NCI-H146 treated with DMSO at 0.1 percent for 48 hours (cell line): ENCODE results near the gene PREX1.
A peak's percentile ranks its signal among the peaks of the same experiment; 100 is the strongest.

Experiments
- DNase-seq: peaks from one replicate; lab custom pipeline; 2025; ENCODE audit not compliant: unreplicated experiment; lab: John Stamatoyannopoulos, UW

PREX1 gene

DNA sequence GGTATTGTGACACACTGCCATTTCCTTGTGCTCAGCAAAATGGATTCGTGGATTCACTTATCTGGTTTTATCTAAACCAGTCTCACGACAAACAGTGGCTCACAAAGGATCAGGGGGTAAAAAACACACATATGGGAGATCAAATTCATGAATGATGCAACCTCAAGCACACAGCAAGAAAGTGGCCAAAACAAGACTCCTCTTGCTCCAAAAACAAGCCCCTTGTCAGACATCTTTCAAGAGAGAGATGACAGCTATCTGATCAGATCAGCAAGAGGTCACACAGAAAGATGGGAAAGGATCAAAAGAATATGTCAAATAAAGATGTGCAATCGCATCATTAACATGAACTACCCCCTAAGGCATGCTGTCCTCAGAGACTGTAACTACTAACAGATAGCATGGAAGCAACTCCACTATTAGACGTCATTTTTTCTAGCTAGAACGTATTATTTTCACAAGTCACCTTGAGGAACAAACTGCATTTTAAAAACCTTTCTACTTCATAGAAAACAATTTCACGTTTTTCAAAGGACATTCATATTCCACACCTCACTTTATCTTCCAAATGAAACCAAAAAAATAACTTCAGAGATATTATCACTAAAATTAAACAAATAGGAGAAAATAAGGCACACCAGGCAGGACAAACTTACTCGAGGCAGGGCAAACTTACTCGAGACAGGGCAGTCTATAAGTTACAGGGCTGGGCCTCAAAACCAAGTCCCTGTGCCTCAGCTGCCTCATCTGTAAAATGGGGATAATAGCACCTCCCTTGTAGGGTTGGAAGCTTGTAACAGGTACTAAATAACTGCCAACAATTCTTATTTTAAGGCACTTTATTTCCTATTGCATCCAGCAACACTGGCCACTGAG, 122.3 kb downstream of the PREX1 start:
- DNase-seq = peak; percentile 10

DNA sequence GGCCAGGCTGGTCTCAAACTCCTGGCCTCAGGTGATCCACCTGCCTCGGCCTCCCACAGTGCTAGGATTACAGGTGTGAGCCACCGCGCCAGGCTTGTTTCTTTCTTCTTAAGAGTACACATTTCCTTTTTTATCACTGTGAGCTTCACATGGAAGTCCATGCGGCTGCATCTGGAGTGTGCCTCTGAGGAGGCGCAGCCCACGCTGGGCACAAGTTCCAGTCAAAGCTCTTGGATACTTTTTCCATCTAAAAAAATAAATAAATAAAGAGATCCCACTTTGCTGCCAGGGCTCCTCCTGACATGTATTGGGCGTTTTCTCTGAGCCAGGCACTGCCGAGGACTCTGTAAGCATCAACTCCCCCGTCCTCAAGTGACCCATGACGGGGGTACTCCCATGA, 123.0 kb downstream of the PREX1 start:
- no peak for DNase-seq

DNA sequence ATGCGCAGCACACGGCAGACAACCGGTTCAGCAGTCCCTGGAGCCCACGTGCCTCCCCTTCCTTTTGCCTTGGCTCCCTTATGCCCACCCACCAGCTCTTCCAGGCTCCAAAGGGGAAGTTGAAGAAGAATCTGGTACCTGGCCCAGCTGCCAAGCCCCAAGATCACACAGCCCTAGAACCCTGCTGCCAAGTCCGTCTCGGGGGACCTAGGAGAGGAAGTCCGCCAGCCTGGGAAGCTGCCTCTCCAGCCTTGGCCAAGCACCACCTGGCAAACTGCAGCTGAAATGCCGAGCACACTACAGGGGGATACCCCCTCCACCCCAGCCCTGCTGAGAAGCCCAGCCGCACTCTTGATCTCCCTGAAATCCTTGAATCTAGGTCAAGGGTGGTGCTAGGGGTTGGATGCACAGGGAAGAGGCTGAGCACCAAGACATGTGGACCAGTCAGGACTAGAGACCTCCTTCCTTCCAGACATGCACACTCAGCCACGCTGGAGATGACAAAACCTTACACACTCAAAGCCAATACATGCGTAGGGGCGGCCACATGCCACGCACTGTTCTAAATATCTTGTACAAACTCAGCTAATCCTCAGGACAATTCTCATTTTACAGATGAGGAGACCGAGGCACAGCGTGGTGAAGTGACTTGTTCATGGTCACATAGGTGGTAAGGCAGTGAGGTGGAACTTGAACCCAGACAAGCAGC, 124.1 kb downstream of the PREX1 start:
- DNase-seq = no peak

DNA sequence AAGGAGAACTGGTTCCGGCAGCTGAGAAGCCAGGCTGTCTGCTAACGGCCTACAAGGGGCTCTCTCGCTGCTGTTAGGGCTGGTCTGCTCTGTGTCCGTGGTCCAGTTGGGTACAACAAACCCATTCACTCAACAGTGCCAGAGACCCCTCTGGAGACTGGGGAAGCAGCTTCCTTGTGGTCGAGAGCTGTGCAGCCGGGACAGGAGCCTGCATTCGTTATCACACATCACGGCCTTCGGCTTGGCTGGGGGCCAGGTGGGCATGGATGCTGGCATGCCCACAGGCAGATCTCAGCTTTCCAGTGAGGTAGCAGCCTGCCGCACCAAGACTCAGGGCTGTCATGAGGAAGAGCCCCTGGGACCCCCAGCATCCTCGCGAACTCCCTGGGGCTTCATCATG, 124.7 kb downstream of the PREX1 start:
- no peak for DNase-seq

DNA sequence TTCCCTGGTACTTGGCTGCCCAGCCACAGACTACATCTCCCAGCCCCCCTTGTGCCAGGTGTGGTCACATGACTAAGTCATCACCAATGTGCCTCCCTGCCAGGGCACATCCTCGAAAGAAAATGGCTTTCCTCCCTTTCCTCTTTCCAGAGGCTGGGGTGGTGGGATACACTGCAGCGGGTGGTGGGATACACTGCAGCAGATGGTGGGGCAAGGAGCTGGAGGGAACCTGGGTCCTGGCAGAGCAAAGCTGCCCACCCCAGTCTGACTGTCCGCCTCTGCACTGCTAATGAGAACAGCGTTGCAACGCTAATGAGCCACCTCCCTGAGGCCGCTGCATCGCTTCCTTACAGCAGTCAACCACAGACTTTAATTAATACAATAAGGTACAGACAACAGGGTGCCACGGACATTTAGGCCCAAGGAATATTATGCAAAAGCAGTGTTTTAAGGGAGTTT, 125.3 kb downstream of the PREX1 start:
- DNase-seq = no peak

DNA sequence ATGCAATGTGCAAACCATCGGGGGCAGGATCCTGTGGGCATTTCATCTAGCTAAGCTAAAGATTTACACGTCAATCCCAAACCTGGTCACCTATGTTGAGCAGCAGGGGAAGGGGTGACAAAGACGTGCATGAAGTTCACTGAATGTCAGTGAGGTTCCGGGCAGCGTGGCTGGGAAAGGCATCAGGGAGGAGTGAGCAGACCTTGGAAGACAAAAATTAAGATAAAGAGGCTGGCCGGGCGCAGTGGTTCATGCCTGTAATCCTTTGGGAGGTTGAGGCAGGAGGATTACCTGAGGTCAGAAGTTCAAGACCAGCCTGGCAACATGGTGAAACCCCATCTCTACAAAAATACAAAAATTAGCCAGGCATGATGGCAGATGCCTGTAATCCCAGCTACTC, 126.1 kb downstream of the PREX1 start:
- DNase-seq = no peak

DNA sequence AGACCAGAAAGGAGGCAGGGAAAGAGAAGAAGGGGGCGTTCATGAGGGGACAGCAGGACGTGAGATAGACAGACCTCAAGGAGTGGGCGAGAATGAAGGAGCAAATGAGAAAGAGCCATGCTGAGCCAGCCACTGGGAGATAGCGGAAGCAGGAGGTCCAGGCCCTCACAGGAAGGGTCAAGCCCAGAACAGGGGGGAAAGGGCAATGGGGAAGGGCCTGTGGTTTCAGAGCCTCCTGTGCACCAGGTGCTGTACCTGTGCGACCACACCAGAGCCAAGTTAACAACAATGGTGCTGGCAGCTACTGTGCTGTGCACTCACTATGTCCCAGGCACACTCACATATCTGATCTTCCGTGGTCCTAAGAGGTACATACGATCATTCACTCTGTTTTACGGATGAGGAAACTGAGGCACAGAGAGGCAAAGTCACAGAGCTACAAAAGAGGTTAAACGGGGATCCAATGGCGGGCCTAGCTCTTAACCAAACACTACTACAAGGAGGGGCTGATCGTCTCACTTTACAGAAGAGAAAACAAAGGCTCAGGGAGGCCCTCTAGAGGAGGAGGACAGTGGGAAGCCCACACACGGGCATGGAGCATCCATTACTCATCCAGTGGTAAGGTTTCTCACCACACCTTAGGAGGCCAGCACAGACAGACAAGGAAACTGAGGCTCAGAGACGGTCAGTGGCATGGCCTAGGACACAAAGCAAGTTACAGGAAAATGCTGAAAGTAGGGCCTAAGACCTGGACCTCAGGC, 129.1 kb downstream of the PREX1 start:
- no peak for DNase-seq

DNA sequence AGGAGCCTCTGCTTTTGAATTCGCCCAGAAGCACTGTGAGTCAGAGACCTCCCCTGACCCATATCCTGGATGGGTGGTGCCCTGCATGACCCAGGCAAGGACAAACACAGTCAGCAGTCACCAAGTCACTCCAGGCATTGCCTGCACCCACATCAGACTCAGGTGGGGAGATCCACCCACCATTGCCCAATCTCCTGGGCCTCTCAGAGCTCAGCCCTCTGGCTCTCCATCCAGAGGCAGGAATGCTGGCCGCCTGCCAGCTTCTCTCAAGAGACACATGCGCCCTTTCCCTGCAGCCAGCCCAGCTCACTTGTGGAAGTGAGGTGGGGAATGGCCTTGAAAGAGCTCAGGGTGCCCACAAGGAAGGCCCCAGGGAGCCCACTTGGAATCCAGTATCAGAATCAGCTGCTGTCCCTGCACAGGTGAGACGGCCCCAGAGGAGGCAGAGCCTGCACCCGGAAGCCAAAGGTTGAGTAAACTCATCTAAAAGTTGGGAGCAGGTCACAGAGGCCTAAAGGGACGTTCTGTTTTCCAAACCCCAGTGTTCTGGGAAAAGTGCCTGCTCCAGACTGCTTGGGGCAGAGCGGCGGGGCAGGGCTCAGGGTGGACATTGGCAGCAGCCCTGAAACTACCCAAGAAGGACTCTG, 129.8 kb downstream of the PREX1 start:
- no peak for DNase-seq

DNA sequence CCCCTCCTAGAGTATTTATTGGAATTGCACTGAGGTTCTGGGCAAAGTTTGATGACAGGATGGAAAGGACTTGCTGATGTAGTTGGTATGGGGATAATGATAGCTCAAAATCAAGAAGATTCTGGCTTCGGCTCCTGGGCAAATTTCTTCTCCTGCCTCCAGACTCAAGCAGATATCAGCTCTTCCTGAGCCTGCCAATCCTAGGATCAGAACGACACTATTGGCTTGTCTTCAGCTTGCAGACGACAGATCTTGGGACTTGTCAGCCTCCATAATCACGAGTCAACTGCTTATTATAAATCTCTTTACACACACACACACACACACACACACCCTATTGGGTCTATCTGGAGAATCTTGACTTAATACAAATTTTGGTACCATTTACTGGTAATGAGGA, 131.1 kb downstream of the PREX1 start:
- no peak for DNase-seq

DNA sequence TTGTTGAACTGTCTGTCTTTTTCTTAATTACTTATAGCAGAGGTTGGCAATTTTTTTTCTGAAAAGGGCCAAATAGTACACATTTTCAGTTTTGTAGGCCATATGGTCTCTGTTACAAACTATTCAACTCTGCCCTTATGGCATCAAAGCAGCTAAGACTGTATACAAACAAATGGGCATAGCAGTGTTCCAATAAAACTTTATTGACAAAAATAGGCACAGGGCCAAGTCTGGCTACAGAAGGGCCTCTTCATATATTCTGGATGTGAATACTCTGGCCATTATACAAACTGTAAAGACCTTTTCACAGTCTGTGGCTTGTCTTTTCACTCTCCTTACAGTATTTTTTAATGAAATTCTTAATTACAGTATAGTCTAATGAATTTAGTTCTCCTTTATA, 132.1 kb downstream of the PREX1 start:
- no peak for DNase-seq

DNA sequence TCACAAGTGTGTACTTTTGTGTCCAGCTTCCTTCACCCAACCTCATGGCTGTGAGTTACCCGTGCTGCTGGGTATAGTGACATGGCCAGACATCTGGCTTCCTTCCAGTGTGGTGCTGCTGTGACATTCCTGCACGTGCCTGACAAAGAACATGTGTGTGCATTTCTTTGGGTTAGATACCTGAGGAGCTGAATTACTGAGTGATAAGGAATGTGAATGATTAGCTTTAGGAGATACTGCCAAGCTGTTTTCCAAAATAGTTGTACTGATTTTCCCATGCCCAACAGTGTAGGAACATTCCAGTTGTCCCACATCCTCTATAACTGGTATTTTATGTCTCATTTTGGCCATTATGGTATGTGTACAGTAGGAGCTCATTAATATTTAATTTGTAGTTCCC, 132.5 kb downstream of the PREX1 start:
- no peak for DNase-seq

DNA sequence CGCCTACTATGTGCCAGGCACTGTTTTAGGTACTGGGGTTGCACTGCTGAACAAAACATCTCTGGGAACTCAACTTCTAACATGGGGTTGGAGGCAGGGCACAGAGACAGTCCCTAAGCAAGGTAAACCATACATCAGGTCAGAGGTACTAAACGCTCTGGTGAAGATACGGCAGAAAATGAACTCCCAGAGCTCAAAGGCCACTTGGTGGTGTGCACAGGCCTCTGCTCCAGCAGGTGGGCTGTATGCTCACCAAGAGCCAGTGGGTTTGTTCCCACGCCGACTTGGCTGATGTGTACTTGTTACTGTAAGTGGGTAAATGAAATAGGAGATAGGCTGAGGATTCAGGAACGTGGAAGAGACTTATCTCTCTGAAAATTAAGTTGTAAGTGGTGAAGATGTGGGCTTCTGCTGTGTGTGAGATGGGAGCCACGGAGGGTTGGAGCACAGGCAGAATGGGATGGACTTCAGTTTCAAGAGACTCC, 133.4 kb downstream of the PREX1 start:
- no peak for DNase-seq

DNA sequence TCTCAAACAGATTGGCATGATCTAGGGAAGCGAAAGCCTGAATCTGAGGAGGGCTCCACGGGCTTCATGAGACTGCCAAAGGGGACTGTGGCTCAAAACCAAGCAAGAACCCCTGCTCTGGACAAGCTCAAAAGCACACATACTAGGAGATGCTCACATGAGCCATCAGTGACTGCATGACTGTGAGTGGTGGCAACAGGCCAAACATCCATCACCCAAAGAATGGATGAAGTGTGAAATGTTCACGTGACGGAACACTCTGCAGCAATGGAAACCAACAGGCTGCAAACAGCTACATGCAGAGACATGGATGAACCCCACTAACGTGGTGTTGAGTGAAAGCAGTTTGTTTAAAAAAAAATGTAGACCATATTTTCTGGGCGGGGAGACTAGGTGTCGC, 136.3 kb downstream of the PREX1 start:
- DNase-seq = no peak

DNA sequence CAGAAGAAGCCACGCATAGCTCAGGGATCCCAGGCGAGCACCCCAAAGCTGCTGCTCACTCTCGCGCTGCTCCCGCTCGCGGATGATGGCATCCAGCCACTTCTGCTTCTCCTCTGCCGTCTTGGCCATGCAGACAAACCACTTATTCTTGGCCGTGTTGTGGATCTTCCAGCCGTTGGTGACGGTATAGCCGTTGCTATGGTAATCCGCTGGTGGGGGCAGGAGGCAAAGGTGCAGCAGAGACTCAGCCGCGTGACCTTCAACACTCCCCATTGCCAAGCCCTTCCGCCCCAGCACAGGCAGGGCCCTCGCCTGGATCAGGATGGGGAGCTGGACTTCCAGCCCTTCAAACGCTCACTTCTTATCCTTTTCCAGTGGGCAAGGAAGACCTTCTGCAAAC, 136.9 kb downstream of the PREX1 start:
- DNase-seq = no peak

DNA sequence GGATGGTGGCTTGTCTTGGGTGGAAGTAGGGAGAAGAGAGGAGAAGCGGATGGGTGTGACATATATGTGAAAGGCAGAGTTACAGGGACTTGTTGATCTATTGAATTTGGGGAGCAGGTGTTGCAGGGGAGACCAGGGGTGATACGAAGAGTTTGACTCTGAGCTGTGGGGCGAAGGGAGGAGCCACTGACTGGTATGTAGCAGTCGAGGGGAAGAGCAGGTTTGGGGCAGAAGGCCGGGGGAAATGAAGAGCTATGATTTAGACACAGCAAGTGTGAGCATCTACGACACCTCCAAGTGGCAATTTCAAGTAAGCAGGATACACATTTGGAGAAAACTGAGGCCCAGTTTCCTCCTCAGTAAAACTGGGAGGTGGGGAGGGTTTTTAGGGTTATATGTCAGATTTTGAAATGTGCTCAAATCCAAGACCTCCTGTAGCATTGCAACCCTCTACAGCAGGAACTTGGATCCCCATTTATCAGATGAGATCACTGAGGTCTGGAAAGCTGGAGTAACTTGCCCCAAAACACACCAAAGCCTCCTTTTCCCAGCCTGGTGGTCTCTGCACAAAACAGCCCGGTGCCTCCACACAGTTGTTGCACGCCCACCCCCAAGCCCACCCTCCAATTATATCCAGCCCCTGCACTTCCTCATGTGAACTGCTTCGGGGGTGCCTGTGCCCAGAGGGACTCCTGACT, 137.8 kb downstream of the PREX1 start:
- no peak for DNase-seq

DNA sequence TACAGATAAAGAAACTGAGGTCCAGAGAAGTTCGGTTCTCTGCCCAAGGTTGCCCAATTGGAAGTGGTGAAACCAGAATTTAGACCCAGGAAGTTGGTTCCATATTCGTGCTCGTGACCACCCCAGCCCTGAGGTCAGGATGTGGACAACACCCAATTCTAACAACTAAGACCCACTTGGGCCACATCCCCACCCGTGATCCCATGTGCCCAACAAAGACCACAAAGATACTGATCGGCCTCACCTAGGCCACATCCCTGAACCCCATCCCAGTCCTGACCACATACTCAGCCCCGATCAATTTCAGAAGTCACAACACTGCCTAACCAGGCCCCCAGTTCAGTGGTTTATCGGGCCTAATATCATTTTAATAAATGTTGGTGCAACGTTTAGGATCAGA, 138.4 kb downstream of the PREX1 start:
- DNase-seq = no peak

DNA sequence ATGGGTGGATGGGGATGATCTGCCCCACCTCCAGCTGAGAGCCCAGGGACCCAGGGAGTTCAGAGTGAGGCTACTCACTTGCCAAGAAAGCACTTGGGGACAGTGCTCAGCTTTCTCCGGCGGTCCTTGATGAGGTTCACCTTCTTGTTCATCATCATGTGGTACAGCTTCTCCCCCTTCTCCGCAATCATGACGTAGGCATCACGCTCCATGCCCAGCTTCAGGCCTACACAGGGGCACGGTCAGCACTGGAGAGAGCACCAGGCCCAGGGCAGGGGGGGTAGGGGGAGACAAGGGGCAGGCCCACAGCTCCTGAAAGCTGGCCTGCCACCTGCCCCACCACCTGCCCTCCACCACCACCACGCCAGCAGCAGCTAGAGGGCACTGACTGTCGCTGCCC, 139.2 kb downstream of the PREX1 start:
- DNase-seq = no peak

DNA sequence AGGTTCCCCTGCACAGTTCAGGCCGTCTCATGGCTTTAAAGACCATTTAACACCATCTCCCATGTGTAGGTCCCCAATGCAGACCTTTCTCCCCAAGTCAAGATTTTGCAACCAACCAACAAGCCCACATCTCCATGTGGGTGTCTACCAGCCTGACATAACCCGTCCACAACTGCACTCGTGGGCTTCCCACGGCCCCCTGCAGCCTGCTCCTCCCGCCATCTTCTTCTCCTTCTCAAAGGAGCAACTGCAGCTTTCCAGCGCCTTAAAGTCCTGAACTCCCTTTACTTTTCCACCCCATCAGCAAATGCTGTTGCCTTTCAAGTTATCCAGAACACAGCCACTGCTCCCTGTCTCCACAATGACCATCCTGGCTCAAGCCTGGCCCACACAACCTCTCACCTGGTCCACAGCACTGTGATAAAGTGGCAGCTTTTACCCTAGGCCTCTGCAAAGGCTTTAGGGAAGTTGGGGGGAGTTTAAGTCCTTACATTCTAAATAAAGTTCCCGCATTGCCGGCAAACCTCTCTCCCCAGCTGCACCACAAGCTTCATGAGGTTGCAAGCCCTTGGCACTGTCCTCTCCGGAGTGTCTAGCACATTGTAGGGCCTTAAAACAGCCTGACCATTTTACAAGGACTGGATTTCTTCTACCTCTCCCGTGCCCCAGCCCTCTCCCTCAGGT, 140.5 kb downstream of the PREX1 start:
- DNase-seq = no peak

DNA sequence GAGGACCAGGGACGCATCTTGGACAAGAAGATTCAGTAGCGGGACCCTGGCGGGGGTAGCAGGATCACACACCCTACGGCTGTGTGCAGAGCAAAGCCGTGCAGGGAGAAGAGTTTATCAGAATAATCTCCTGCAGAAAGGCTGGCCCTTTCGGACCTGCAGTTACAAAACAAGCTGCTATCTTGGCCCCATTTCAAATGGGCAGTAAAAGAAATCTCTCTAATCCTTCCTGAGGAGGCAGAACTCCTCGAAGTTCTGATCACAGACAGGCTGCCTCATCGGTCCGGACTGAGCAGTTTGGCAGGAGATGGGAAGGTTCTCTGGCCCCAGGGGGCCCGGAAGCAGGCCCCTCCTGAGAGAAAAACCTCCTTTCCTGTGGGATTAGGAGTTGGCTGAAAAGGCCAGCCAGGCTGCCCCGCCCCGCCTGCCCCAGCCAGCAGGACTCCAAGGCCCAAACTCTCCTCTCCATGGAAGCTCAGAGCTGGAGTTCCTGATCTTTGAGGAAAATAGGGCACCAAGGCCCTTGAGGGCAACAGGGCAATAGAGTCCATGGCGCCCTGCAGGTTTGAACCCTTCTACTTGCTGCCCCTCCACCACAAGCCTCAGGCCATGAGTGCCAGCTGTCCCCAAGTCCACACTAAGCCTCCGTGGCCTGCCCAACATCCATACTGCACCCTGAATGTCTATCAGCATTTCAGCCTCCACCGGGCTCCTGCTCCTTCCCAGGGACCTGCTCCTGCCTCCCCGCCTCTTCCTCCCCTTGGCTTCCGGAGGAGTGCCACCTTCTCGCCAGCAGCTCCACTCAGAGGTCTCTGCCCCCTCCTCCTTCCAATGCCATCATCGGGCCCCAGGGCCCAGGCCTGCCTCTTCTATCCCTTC, 141.3 kb downstream of the PREX1 start:
- DNase-seq = no peak
